AG09309 (cell line): ENCODE data around the gene ARHGAP6.

Experiments
- DNase-seq: peaks from one replicate; pipeline ENCODE4 v3.0.0-alpha.2; 2010; ENCODE audit warnings: low read depth
- H3K4me3 ChIP-seq: 2 replicates; pipeline ENCODE4 v1.5.1; 2011; ENCODE audit warnings: mild to moderate bottlenecking, low read depth, low read length, moderate library complexity; ENCODE audit not compliant: control insufficient read depth
- TF ChIP-seq, protein P1 (sequence below): IDR thresholded peaks from 2 replicates; pipeline ENCODE4 v1.5.1; 2011; ENCODE audit warnings: mild to moderate bottlenecking, low read depth, low read length, inconsistent platforms; ENCODE audit not compliant: insufficient read depth, control insufficient read depth; ENCODE audit errors: missing control alignments

ARHGAP6 gene

DNA sequence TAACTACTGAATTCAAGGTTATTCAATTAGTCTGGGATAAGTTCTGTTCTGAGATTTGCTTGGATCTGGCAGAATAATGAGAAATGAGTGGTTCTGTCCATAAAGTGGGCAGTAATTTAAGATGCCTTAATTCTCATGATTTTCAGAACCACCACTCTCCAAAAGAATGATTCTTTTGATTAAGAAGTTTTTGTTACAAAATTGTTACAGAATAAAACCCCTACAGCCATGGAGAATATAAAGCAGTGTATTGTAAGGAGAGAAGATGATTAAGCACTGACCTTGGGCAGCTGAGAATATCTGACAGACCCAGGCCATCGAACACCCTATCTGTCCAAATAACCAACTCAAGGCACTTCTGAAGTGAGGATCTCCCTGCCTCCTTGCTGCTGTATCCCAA, 360.1 kb downstream of the ARHGAP6 start:
- no peak for DNase-seq
- no peak overlapping the region for H3K4me3 ChIP-seq
- TF ChIP-seq, protein P1, sequence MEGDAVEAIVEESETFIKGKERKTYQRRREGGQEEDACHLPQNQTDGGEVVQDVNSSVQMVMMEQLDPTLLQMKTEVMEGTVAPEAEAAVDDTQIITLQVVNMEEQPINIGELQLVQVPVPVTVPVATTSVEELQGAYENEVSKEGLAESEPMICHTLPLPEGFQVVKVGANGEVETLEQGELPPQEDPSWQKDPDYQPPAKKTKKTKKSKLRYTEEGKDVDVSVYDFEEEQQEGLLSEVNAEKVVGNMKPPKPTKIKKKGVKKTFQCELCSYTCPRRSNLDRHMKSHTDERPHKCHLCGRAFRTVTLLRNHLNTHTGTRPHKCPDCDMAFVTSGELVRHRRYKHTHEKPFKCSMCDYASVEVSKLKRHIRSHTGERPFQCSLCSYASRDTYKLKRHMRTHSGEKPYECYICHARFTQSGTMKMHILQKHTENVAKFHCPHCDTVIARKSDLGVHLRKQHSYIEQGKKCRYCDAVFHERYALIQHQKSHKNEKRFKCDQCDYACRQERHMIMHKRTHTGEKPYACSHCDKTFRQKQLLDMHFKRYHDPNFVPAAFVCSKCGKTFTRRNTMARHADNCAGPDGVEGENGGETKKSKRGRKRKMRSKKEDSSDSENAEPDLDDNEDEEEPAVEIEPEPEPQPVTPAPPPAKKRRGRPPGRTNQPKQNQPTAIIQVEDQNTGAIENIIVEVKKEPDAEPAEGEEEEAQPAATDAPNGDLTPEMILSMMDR, result no peak

DNA sequence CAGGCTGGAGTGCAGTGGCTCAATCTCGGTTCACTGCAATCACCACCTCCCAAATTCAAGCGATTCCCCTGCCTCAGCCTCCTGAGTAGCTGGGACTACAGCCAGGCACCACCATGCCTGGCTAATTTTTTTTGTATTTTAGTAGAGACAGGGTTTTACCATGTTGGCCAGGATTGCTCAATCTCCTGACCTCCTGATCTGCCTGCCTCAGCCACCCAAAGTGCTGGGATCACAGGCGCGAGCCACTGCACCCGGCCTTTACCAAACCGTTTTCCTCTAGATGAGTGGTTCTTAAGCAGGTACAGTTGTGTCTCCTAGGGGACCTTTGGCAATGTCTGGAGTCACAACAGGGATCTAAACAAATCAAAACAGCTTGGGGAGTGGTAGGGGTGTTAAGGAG, 360.9 kb downstream of the ARHGAP6 start:
- TF ChIP-seq, protein P1, result no peak
- DNase-seq, result no peak
- H3K4me3 ChIP-seq, result no peak overlapping the region

DNA sequence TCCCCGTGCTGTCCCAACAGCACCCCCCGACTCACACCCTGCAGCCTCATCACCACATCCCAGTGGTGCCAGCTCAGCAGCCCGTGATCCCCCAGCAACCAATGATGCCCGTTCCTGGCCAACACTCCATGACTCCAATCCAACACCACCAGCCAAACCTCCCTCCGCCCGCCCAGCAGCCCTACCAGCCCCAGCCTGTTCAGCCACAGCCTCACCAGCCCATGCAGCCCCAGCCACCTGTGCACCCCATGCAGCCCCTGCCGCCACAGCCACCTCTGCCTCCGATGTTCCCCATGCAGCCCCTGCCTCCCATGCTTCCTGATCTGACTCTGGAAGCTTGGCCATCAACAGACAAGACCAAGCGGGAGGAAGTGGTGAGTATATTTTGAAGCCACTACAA, 367.1 kb downstream of the ARHGAP6 start:
- no peak for DNase-seq
- TF ChIP-seq, protein P1, result no peak
- no peak overlapping the region for H3K4me3 ChIP-seq

DNA sequence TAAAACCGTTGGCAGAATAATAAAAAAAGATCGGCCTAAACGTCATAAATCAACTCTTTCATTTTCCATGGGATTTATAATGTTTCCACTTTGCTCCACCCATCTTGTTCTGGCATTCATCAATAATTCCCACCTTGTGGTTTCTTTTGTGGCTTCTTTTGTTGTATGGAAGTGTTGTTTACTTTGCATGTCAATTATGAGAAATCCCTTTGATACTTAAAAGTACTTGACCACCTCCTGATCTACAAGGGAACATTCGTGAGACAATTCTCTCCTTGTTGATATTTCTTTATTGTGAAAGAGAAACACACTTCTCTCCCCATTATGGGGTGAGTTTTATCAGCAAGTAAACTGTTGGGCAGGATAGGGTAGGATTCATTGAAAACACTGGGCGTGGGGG, 369.7 kb downstream of the ARHGAP6 start:
- TF ChIP-seq, protein P1, result no peak
- no peak for DNase-seq
- no peak overlapping the region for H3K4me3 ChIP-seq

DNA sequence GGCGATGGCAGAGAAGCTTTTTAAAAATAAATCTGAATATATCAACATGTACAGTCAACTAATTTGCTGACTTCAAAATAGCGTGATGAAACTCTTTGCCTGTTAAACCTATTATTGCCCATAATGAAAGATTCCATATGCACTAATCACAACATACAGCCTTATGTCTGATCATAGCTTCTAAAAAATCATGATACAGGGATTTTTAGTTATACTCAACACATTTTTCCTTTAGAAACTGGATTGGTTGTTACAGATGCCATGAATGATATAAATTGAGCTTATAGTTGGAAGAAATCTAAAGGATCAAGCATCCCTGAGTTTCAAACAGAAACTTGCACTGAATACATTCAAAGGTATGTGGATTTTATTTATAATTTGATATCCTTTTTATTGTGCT, 372.6 kb downstream of the ARHGAP6 start, which contains the start of gene AMELX:
TSS of gene AMELX (plus strand) at position 301 of the 400 bp plus-strand sequence. CDS start 1,376 bp downstream, outside the sequence.
- DNase-seq, result no peak
- TF ChIP-seq, protein P1, result no peak
- no peak within 1 kb of the TSS for H3K4me3 ChIP-seq

DNA sequence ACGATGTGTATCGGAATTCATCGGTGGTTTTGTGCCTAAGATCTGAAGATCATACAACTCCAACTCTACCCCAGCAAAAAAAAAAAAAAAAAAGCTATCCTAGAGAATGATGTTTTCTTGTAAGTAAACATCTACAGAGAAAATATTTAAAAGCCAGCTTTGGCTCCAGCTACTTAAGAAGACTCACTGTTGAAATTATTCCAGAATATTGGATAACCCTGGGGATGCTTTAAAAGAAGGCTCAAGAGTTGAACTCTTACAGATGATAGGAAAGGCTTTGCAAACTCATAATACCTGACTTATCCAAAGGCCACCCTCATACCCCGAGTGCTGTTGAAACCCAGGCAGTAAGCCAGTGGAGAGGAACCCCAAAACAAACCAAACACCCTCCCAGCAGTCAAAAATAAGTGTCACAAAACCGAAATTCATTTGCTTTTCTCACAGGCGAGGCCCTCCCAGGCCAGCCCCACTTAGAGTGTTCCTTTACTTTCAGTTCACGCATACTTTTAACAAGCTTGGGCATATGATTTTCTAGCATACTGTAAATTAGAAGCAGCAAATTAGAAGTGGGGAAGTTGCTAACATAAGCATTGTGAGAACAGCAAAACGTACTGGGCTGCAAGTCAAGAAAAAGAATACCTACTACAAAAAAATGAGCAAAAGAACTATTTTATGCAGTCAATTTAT, 375.2 kb downstream of the ARHGAP6 start:
- no peak for DNase-seq
- H3K4me3 ChIP-seq, result no peak overlapping the region
- TF ChIP-seq, protein P1, result no peak
